ENCODE data around the gene FBXO24.

- TF ChIP-seq, protein P1, sequence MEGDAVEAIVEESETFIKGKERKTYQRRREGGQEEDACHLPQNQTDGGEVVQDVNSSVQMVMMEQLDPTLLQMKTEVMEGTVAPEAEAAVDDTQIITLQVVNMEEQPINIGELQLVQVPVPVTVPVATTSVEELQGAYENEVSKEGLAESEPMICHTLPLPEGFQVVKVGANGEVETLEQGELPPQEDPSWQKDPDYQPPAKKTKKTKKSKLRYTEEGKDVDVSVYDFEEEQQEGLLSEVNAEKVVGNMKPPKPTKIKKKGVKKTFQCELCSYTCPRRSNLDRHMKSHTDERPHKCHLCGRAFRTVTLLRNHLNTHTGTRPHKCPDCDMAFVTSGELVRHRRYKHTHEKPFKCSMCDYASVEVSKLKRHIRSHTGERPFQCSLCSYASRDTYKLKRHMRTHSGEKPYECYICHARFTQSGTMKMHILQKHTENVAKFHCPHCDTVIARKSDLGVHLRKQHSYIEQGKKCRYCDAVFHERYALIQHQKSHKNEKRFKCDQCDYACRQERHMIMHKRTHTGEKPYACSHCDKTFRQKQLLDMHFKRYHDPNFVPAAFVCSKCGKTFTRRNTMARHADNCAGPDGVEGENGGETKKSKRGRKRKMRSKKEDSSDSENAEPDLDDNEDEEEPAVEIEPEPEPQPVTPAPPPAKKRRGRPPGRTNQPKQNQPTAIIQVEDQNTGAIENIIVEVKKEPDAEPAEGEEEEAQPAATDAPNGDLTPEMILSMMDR (IDR thresholded peaks at IDR 0.05; ENCODE audit: insufficient read depth, low read depth, low read length) = no peak
- no peak for TF ChIP-seq EZH2 (IDR thresholded peaks at IDR 0.05; ENCODE audit: insufficient read depth, low read length)
Observed at GRCh38 chr7:100553032-100553431, 33.1 kb upstream of the FBXO24 start.
